Measurements from ENCODE around the gene MRPL37. TPM values are rescaled to one million over a fixed set of nuclear protein-coding genes. Genes with fewer than 3 reads are reported as not detected.

MRPL37 gene
- total RNA-seq, 1 experiment from 2014 or later = 138 TPM

DNA sequence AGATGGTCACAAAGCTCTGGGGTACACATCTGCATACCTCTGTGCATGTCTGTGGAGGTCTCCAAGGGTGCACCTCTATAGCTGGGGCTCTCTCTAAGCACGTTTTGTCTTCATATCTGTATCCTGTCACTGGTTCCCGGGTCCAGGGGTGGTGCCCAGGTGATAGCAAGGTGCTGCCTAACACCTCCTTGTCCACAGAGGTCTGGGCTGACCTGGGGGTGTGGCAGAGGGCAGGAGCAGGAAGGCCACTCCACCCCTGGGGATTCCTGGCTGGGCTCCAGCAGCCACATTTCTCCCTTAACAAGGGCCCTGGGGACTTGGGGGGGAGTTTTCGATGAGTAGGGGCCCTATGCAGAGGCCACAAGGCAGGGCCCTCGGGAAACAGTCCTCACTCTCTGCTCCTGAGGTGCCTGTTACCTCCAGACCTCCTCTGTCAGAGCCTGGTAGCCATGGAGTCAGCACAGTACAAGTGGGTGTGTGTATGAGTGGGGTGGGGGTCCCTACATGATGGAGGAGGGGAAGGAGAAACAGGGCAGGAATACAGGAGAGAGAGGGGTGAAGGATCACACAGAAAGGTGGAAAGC, 40.1 kb upstream of the MRPL37 start:
- Histone ChIP-seq H3K27me3 (ENCODE audit: control insufficient read depth, insufficient read depth, low read length) (no peaks in the 10 kb centered on the region), H3K4me1 (ENCODE audit: control insufficient read depth, insufficient read depth, low read length) (no peaks in the 10 kb centered on the region), H3K36me3 (ENCODE audit: control insufficient read depth, insufficient read depth, low read length) (no peaks in the 10 kb centered on the region), H3K9me3 (ENCODE audit: control insufficient read depth, insufficient read depth, low read depth, low read length) (no peaks in the 10 kb centered on the region), H3K4me3 (ENCODE audit: low read depth in 2 of 2, low read length in 2 of 2) (no peak overlapping the region), H3K27ac (ENCODE audit: low read length) (no peak overlapping the region)
- no TSS peak for BruUV-seq (replicated peaks)
- ATAC-seq = peak; percentile 31; the same call in 1 of the 2 replicates
- no peak for DNase-seq (ENCODE audit: low read depth, low spot score)
- in situ Hi-C loops (cut with HindIII; ENCODE audit: low pct_unique_long_range_greater_than_20kb, low sequenced_read_pairs) (no loop called here), intact Hi-C loops (cut with micrococcal nuclease; ENCODE audit: unreplicated experiment) (no loop called here)
- ChIA-PET CTCF (no interaction called here), POLR2A (no interaction called here)
- TF ChIP-seq SIN3A (IDR thresholded peaks at IDR 0.05; ENCODE audit: borderline replicate concordance, insufficient read depth, low read depth, low read length) = no peak
- TF ChIP-seq POLR2AphosphoS5 (IDR thresholded peaks at IDR 0.05; ENCODE audit: low read depth, low read length) = no peak
- TF ChIP-seq, protein P1, sequence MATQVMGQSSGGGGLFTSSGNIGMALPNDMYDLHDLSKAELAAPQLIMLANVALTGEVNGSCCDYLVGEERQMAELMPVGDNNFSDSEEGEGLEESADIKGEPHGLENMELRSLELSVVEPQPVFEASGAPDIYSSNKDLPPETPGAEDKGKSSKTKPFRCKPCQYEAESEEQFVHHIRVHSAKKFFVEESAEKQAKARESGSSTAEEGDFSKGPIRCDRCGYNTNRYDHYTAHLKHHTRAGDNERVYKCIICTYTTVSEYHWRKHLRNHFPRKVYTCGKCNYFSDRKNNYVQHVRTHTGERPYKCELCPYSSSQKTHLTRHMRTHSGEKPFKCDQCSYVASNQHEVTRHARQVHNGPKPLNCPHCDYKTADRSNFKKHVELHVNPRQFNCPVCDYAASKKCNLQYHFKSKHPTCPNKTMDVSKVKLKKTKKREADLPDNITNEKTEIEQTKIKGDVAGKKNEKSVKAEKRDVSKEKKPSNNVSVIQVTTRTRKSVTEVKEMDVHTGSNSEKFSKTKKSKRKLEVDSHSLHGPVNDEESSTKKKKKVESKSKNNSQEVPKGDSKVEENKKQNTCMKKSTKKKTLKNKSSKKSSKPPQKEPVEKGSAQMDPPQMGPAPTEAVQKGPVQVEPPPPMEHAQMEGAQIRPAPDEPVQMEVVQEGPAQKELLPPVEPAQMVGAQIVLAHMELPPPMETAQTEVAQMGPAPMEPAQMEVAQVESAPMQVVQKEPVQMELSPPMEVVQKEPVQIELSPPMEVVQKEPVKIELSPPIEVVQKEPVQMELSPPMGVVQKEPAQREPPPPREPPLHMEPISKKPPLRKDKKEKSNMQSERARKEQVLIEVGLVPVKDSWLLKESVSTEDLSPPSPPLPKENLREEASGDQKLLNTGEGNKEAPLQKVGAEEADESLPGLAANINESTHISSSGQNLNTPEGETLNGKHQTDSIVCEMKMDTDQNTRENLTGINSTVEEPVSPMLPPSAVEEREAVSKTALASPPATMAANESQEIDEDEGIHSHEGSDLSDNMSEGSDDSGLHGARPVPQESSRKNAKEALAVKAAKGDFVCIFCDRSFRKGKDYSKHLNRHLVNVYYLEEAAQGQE (IDR thresholded peaks at IDR 0.05; ENCODE audit: insufficient read depth in 1 of 2, low read depth in 2 of 2, low read length in 1 of 2) = no peak
- TF ChIP-seq TCF7L2 (IDR thresholded peaks at IDR 0.05; ENCODE audit: low read depth, low read length) = no peak
- TF ChIP-seq, protein P2, sequence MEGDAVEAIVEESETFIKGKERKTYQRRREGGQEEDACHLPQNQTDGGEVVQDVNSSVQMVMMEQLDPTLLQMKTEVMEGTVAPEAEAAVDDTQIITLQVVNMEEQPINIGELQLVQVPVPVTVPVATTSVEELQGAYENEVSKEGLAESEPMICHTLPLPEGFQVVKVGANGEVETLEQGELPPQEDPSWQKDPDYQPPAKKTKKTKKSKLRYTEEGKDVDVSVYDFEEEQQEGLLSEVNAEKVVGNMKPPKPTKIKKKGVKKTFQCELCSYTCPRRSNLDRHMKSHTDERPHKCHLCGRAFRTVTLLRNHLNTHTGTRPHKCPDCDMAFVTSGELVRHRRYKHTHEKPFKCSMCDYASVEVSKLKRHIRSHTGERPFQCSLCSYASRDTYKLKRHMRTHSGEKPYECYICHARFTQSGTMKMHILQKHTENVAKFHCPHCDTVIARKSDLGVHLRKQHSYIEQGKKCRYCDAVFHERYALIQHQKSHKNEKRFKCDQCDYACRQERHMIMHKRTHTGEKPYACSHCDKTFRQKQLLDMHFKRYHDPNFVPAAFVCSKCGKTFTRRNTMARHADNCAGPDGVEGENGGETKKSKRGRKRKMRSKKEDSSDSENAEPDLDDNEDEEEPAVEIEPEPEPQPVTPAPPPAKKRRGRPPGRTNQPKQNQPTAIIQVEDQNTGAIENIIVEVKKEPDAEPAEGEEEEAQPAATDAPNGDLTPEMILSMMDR (IDR thresholded peaks at IDR 0.05) = no peak

GRCh38 chr1:54160351-54160750, 39.6 kb upstream of the MRPL37 start:
- TF ChIP-seq, protein P2 (IDR thresholded peaks at IDR 0.05) = no peak
- TF ChIP-seq, protein P1 (IDR thresholded peaks at IDR 0.05; ENCODE audit: insufficient read depth in 1 of 2, low read depth in 2 of 2, low read length in 1 of 2) = no peak
- TF ChIP-seq TCF7L2 (IDR thresholded peaks at IDR 0.05; ENCODE audit: low read depth, low read length) (no peak), SIN3A (IDR thresholded peaks at IDR 0.05; ENCODE audit: borderline replicate concordance, insufficient read depth, low read depth, low read length) (no peak), POLR2AphosphoS5 (IDR thresholded peaks at IDR 0.05; ENCODE audit: low read depth, low read length) (no peak)
- BruUV-seq (replicated peaks) = no TSS peak
- H3K27me3 ChIP-seq (ENCODE audit: control insufficient read depth, insufficient read depth, low read length) = no peaks in the 10 kb centered on the region
- ChIA-PET CTCF (no interaction called here), POLR2A (no interaction called here)
- no peak for ATAC-seq
- no peak overlapping the region for H3K27ac ChIP-seq (ENCODE audit: low read length)
- H3K4me3 ChIP-seq (ENCODE audit: low read depth in 2 of 2, low read length in 2 of 2) = no peak overlapping the region
- in situ Hi-C loops (cut with HindIII; ENCODE audit: low pct_unique_long_range_greater_than_20kb, low sequenced_read_pairs) = no loop called here
- H3K9me3 ChIP-seq (ENCODE audit: control insufficient read depth, insufficient read depth, low read depth, low read length) = no peaks in the 10 kb centered on the region
- intact Hi-C loops (cut with micrococcal nuclease; ENCODE audit: unreplicated experiment) = no loop called here
- no peaks in the 10 kb centered on the region for H3K4me1 ChIP-seq (ENCODE audit: control insufficient read depth, insufficient read depth, low read length)
- H3K36me3 ChIP-seq (ENCODE audit: control insufficient read depth, insufficient read depth, low read length) = no peaks in the 10 kb centered on the region
- DNase-seq (ENCODE audit: low read depth, low spot score) = no peak

Data from Panc1 (cell line).